ENCODE measurements around the gene MLLT11. TPM values are rescaled to one million over a fixed set of nuclear protein-coding genes. Genes with fewer than 3 reads are reported as not detected.
"Not testable (repeated sequence)": the region's sequence is repeated elsewhere in the genome, so short reads cannot be mapped to it uniquely, and the experiment has no call there.

MLLT11 gene
- total and polyA plus RNA-seq, 7 donors: 0.60 to 5.0 (median 2.9) TPM

- peak; percentile 46 to 75 for TF ChIP-seq POLR2A (IDR thresholded peaks at IDR 0.05)
- TF ChIP-seq POLR2AphosphoS5 (IDR thresholded peaks at IDR 0.05): peak; percentile 82 to 90 (median 84)
- TF ChIP-seq, protein P1, sequence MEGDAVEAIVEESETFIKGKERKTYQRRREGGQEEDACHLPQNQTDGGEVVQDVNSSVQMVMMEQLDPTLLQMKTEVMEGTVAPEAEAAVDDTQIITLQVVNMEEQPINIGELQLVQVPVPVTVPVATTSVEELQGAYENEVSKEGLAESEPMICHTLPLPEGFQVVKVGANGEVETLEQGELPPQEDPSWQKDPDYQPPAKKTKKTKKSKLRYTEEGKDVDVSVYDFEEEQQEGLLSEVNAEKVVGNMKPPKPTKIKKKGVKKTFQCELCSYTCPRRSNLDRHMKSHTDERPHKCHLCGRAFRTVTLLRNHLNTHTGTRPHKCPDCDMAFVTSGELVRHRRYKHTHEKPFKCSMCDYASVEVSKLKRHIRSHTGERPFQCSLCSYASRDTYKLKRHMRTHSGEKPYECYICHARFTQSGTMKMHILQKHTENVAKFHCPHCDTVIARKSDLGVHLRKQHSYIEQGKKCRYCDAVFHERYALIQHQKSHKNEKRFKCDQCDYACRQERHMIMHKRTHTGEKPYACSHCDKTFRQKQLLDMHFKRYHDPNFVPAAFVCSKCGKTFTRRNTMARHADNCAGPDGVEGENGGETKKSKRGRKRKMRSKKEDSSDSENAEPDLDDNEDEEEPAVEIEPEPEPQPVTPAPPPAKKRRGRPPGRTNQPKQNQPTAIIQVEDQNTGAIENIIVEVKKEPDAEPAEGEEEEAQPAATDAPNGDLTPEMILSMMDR (IDR thresholded peaks at IDR 0.05): peak; percentile 73 to 95 (median 84)
- TF ChIP-seq EP300 (IDR thresholded peaks at IDR 0.05): peak in 2 of 4 donors; percentile 63 to 65
- Histone ChIP-seq H3K27ac (peak within 1 kb of the TSS; percentile 95 to 99 (median 97)), H3K36me3 (peaks cover 0 to 20% (median 0%) of the 10 kb centered on the region in 4 donors), H3K9me3 (no peaks in the 10 kb centered on the region), H3K4me1 (peaks cover 0 to 19% (median 15%) of the 10 kb centered on the region in 4 donors), H3K4me3 (peak within 1 kb of the TSS; percentile 62 to 83 (median 76)), H3K27me3 (no peaks in the 10 kb centered on the region)
- peak; percentile 97 for DNase-seq
- WGBS, 2 donors: 1% methylated on average over 50 of the region's 50 CpGs
- intact Hi-C loops (cut with DNase I): loop anchor here (1.0 to 2.0 kb wide), 2 partner anchors 11 to 76 kb away; partner anchors contain the start of genes CDC42SE1 and SEMA6C
These were observed 10.5 kb downstream of the MLLT11 start, which contains the start of gene GABPB2 for GRCh38 chr1:151070474-151071276. TSS of gene GABPB2 (plus strand) at chr1:151070761. CDS start at chr1:151088190, 17,429 bp downstream.

- Histone ChIP-seq H3K4me1 (peaks cover 0 to 19% (median 15%) of the 10 kb centered on the region in 4 donors), H3K27me3 (no peaks in the 10 kb centered on the region), H3K4me3 (no peak overlapping the region), H3K27ac (peak overlapping the region; percentile 95 to 99 (median 97)), H3K9me3 (no peaks in the 10 kb centered on the region), H3K36me3 (peaks cover 0 to 23% (median 0%) of the 10 kb centered on the region in 4 donors)
- 74 to 88% methylated on average over 13 of the region's 13 CpGs for WGBS, 2 donors
- no peak for DNase-seq
- intact Hi-C loops (cut with DNase I): no loop called here
- TF ChIP-seq POLR2A (IDR thresholded peaks at IDR 0.05) (no peak), POLR2AphosphoS5 (IDR thresholded peaks at IDR 0.05) (no peak), EP300 (IDR thresholded peaks at IDR 0.05) (no peak)
- TF ChIP-seq, protein P1 (IDR thresholded peaks at IDR 0.05): no peak
These were observed 12.0 kb downstream of the MLLT11 start for GRCh38 chr1:151072224-151072623.

GRCh38 chr1:151085953-151086559 lies 25.9 kb downstream of the MLLT11 start:
- H3K27me3 ChIP-seq: no peaks in the 10 kb centered on the region
- H3K9me3 ChIP-seq: no peaks in the 10 kb centered on the region
- H3K4me3 ChIP-seq: no peak overlapping the region
- H3K36me3 ChIP-seq: no peaks in the 10 kb centered on the region
- intact Hi-C loops (cut with DNase I): no loop called here
- DNase-seq: no peak
- H3K27ac ChIP-seq: no peak overlapping the region
- no peaks in the 10 kb centered on the region for H3K4me1 ChIP-seq
- WGBS, 2 donors: 76 to 80% methylated on average over 4 of the region's 4 CpGs
- TF ChIP-seq EP300 (IDR thresholded peaks at IDR 0.05) (no peak), POLR2A (IDR thresholded peaks at IDR 0.05) (no peak), POLR2AphosphoS5 (IDR thresholded peaks at IDR 0.05) (no peak)
- TF ChIP-seq, protein P1 (IDR thresholded peaks at IDR 0.05): no peak

DNA sequence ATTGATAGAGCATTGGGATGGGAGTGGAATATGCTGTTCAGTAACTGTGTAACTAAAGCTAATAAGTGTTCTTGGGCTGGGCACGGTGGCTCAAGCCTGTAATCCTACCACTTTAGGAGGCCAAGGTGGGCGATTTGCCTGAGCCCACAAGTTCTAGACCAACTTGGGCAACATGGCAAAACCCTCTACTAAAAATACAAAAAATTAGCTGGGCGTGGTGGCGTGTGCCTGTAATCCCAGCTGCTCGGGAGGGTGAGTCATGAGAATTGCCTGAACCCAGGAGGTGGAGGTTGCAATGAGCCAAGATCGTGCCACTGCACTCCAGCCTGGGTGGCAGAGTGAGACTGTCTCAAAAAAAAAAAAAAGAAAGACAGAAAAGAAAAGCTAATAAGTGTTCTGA lies 37.2 kb downstream of the MLLT11 start:
- H3K9me3 ChIP-seq; intact Hi-C loops (cut with DNase I); H3K4me1 ChIP-seq; DNase-seq; H3K4me3 ChIP-seq; H3K27ac ChIP-seq; H3K27me3 ChIP-seq: not testable (repeated sequence)
- peaks cover 0 to 17% (median 0%) of the 10 kb centered on the region in 4 donors for H3K36me3 ChIP-seq
- 82 to 94% methylated on average over 6 of the region's 6 CpGs for WGBS, 2 donors

- DNase-seq: no peak
- H3K27me3 ChIP-seq: no peaks in the 10 kb centered on the region
- intact Hi-C loops (cut with DNase I): no loop called here
- peaks cover 0 to 22% (median 0%) of the 10 kb centered on the region in 4 donors for H3K36me3 ChIP-seq
- no peak overlapping the region for H3K4me3 ChIP-seq
- 92 to 98% methylated on average over 1 of the region's 1 CpG for WGBS, 2 donors
- H3K9me3 ChIP-seq: no peaks in the 10 kb centered on the region
- TF ChIP-seq POLR2AphosphoS5 (IDR thresholded peaks at IDR 0.05): no peak
- TF ChIP-seq POLR2A (IDR thresholded peaks at IDR 0.05): no peak
- TF ChIP-seq EP300 (IDR thresholded peaks at IDR 0.05): no peak
- TF ChIP-seq, protein P1 (IDR thresholded peaks at IDR 0.05): no peak
- no peak overlapping the region for H3K27ac ChIP-seq
- no peaks in the 10 kb centered on the region for H3K4me1 ChIP-seq
These were observed 37.9 kb downstream of the MLLT11 start for GRCh38 chr1:151098126-151098525.

Measured in sigmoid colon (tissue), 7 donors.